Keratinocyte (primary cell): Measurements from ENCODE around the gene ZMYND8.

Experiments
- CTCF ChIP-seq, 3 experiments: IDR thresholded peaks in 1 of 3; conservative IDR thresholded peaks in 1 of 3; optimal IDR thresholded peaks in 1 of 3; 2 replicates in 2 of 3; 3 replicates in 1 of 3; pipeline versions ENCODE3 to v1.5.1; 2011; ENCODE audit warnings: low read length in 3 of 3, mild to moderate bottlenecking in 3 of 3, moderate library complexity in 2 of 3, control low read depth in 1 of 3, inconsistent platforms in 1 of 3; ENCODE audit not compliant: insufficient read depth in 2 of 3; ENCODE audit errors: extremely low read depth in 1 of 3
- EZH2 ChIP-seq: IDR thresholded peaks from one replicate; pipeline ENCODE4 v1.6.1; 2012; ENCODE audit warnings: inconsistent platforms, mild to moderate bottlenecking, low read length, moderate library complexity

GRCh38 chr20:47379433-47380150 is 23.1 kb upstream of the ZMYND8 start:
- TF ChIP-seq CTCF (optimal IDR thresholded peaks at IDR 0.05 in 1 of 3, IDR thresholded peaks at IDR 0.05 in 1 of 3, conservative IDR thresholded peaks at IDR 0.05 in 1 of 3; ENCODE audit: extremely low read depth in 1 of 3, insufficient read depth in 2 of 3, low read length in 3 of 3) (no peak), EZH2 (no peak)
